HG02763 (cell line): ENCODE measurements around the gene ANKRD55.
"Not testable (repeated sequence)": the region's sequence is repeated elsewhere in the genome, so short reads cannot be mapped to it uniquely, and the experiment has no call there.

Source experiments
- ATAC-seq: cut with Tn5 transposase; IDR thresholded peaks from one replicate; pipeline ENCODE4 v1.9.1; 2021; ENCODE audit warnings: mild to moderate bottlenecking, moderate library complexity; ENCODE audit not compliant: unreplicated experiment

The ANKRD55 gene

GRCh38 chr5:56233230-56233629, at the start of gene ANKRD55:
ANKRD55 (minus strand) TSS chr5:56233330; CDS start chr5:56232913, 417 bp downstream.
- ATAC-seq = no peak

DNA sequence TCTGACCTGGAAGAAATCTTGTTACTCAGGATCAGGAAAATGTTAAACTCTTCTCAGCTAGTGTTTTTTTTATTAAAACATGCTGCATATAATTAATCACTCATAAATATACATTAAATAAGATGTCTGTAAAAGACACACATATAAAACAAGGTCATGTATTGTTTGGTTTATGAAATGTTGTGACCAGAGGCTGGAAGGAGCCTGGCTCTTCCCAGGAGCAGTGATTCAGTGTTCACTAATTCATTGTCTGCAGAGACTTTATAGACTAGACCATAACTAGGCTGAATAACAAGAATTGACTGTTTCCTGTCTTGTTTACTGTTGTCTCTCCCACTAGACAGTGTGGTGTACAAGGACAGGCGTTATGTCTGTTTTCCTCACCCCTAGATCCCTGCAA, 49.1 kb upstream of the ANKRD55 start:
- ATAC-seq = no peak

- ATAC-seq = no peak
Observed at GRCh38 chr5:56281489-56282165, 48.5 kb upstream of the ANKRD55 start.

- ATAC-seq = no peak
Observed at GRCh38 chr5:56279979-56280378, 46.8 kb upstream of the ANKRD55 start.

DNA sequence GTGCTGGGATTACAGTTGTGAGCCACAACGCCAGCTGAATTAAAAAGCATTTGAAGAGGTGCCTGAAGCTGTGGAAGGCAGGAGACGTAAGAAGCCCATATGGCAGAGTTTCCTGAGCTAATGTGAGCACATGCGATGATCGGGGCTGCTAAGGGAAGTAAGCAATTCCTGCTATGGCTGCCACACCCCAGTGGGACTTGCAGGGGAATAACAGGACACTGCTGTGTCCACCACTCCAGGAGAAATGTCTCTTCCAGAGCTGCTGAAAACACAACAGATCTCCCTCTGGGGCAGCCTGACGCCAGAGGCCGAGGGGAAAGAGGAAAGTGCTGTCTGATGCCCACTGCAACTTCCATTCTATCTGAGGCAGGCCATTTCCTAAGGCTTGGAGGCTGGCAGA, 46.2 kb upstream of the ANKRD55 start:
- no peak for ATAC-seq

- ATAC-seq = no peak
Observed at GRCh38 chr5:56278335-56278753, 45.2 kb upstream of the ANKRD55 start.

GRCh38 chr5:56277573-56277972, 44.4 kb upstream of the ANKRD55 start:
- no peak for ATAC-seq

DNA sequence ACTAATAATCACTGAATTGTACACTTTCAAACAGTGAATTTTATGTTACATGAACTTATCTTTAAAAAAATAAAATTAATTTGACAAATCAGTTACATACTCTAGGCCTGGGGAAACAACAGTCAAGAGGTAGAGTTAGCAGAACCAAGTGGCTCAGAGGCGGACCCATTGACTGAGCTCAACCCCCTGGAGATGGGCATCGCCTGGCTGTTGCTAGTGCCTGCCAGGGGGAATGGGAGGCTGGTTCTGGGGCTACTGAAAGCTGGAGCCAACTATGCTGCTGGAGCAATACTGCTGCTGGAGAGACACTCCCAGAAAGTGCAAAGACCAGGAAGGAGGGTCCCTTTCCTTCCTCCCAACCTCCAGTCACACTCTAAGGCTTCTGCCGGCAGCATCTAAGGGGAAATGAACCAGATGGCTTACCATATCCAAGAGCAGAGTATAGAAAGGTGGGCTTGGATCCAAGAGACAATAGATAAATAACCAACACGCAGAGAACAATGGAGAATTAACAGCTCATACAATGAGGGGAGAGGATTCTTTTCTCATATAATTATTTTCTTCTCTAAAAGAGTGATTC, 40.3 kb upstream of the ANKRD55 start:
- ATAC-seq = no peak

GRCh38 chr5:56272765-56273164, 39.6 kb upstream of the ANKRD55 start:
- ATAC-seq = no peak

DNA sequence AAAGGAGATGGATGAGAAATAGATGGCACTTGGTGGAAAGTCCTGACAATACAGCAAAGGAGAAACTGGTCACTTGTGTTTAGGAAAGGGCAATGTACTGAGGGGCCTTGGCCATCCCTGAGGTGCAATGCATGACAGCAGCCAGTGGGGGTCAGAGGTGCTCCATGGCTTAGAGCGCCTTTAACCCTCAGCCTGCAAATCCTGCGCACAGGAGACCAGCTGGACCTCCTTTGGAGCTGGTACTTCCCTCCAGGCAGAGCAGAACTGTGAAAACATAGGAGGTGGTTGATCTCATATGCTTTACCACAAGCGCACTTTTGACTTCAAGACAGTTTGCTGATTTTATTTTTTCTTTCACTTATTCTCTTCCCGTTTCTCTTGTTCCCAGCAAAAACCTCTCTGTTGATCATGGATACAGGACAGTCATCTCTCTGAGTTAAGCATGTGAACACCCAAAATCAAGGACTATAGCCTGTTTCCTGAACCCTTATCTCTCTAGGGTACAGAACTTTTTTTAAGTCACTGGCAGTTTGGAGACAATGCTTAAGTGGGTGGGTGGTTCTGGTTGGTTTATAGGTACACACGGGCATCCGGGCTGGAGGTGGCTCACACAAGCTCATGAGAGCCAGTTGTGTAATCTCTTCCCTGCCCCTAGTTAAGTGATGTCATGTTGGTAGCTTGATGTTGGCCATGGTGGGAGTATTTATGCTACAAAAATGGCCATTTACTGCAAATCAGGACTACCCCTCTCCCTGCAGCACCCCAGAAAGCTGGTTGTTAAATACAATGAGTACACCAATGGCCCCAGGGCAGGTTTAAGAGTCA, 37.6 kb upstream of the ANKRD55 start:
- peak; percentile 87 for ATAC-seq

DNA sequence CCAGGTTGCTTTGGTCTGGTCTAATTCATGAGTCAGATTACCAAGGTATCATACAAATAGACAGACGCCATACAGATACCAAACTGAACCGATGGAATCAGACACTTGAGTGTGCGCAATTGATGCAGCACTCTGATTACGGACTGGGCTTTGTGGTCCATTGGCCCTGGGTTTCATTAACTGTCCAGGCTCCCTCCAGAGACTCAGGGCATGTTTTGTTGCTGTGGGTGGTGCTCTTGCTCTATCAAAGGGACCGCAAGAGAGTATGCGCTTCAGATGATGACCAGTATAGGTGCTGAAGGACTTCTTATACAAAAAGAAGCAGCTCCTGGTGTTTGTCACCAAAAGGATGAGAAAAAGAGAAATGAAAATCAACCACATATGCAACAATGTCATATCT, 36.9 kb upstream of the ANKRD55 start:
- no peak for ATAC-seq

DNA sequence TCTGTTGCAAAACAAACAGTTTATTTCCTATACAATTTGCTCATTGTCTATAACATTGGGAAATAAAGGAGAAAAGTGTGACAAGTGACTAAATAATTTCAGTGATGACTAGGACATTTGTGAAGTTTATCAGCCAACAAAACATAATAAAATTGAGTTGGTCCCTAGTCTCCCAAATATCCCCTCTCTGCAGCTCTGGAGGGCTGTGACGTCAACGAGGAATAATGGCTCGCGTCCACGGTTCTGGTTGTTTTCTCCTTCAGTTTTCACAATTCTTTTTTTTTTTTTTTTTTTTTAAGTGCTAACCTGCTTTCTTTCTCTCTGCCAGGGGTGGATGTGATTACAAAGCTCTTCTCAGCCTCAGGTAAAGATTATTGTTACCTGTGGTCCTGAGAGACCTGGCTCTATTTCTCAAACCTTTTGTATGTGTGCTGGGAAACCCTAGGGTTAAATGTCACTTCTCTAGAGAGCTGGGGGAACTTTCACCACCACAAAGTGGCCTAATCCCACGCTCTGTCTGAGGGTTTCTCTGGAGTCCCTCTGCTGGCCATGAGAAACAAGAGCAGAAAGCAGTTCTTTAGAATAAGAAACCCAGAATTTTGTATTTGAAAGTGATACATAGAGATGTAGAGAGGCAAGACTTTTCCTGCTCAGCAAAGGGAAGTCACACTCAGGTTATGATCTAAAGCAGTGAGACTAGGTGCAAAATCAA, 36.2 kb upstream of the ANKRD55 start:
- ATAC-seq = peak; percentile 53

DNA sequence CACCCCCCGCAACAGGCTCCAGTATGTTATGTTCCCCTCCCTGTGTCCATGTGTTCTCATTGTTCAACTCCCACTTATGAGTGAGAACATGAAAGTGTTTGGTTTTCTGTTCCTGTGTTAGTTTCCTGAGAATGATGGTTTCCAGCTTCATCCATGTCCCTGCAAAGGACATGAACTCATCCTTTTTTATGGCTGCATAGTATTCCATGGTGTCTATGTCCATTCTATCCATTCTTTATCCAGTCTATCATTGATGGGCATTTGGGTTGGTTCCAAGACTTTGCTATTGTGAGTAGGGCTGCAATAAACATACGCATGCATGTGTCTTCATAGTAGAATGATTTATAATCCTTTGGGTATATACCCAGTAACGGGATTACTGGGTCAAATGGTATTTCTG, 35.6 kb upstream of the ANKRD55 start:
- ATAC-seq = not testable (repeated sequence)

- no peak for ATAC-seq
Observed at GRCh38 chr5:56267856-56268255, 34.7 kb upstream of the ANKRD55 start.

DNA sequence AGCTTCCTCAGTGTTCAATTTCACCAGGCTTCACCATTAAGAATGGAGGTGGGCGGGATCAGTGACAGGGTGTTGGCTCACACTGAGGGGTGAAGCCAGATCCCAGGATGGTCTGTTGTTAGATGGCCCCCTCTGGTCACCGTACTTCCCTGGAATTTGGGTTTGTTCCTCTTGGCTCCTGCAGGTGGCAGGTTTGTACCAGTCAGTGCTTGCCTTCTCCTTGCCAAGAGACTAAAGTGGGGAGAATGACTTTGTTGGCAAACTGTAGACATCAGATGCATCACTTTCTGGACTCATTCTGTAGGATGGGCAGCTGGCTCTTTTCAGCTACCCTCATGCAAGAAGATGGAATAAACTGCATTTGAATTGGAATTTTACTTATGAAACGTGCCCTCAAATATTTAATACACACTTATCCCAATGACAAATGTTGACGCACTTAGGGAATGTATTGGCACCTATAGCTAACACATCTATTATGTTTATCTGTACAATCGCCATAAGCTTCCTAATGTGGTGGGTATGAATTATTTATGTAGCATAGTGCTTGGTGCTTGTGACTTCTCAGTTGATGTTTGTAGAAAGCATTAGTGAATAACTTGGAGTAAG, 31.4 kb upstream of the ANKRD55 start:
- no peak for ATAC-seq

DNA sequence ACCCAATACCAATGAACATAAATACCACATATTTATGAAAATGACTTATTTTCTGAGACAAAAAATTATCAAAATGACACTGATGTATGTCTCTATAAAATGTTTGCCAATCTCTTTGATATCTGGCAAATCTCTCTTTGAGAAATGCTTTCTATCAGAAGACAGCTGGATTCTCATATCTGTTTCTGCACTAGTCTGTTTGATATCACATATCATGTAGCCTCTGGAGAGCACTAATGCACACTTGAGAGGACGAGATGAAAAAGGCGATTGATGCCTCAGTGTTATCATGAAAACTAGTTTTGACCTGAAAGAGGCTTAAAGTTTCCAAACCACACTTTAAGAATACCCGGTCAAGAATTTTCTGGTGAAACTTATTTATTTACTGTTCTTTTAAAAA, 29.1 kb upstream of the ANKRD55 start:
- no peak for ATAC-seq

DNA sequence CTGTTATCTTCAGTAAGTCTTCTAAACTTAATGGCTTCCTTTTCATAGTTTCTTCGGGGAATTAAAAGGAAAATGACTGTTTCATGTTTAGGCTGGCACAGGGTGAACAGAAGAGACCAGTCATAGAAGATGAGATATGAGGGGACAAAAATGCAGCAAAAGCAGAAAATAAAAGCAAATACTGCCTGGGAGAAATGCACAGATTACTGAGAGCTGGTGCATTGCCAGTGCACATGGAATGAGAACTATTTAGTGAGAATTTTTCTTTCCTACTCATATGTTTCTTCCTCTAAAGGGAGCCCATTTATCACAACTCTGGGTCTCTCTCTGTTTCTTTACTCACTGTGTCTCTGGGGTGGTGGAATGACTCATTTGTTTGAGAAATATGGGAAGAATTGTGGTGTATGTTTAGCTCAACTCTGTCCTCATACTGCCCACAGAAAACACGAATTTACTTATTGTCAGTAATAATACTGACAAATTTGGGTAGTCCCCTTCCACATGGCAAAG, 25.9 kb upstream of the ANKRD55 start:
- ATAC-seq = no peak

- ATAC-seq = not testable (repeated sequence)
Observed at GRCh38 chr5:56257763-56258529, 24.8 kb upstream of the ANKRD55 start.

DNA sequence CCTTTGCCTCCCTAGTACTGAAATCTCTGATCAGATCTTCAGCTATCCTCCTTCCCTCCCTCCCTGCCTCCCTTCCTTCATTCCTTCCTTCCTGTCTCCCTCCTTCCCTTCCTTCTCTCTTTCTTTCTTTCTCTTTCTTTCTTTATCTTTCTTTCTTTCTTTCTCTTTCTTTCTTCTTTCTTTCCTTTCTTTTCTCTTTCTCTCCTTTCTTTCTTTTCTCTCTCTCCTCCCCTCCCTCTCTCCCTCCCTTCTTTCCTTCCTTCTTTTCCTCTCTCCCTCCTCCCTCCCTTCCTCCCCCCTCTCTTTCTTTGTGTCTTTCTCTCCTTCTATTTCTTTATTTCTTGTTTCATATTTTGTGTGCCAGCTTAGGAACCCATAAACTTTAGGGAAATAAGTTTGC, 23.9 kb upstream of the ANKRD55 start:
- no peak for ATAC-seq

GRCh38 chr5:56255502-56255901, 22.4 kb upstream of the ANKRD55 start:
- no peak for ATAC-seq
